Activated CD4-positive, alpha-beta memory T cell treated with anti-CD3 and anti-CD28 coated beads for 36 hours (primary cell): ENCODE measurements around the gene DSG2. TPM values are rescaled to one million over a fixed set of nuclear protein-coding genes. Genes with fewer than 3 reads are reported as not detected.
"Not testable (repeated sequence)": the region's sequence is repeated elsewhere in the genome, so short reads cannot be mapped to it uniquely, and the experiment has no call there.

Source experiments
- CTCF ChIA-PET: fragments of 350-600 bp; sonication (Branson Sonifier 250); formaldehyde crosslinking; loops from one replicate; lab custom pipeline; 2021; ENCODE audit warnings: antibody characterized with exemption, inconsistent platforms; lab: Charles Lee
- POLR2A ChIA-PET: fragments of 350-600 bp; sonication (Branson Sonifier 250); formaldehyde crosslinking; loops from one replicate; lab custom pipeline; 2021; ENCODE audit warnings: antibody characterized with exemption; lab: Charles Lee
- DNase-seq: peaks from one replicate; pipeline ENCODE4 v3.0.0-alpha.2; 2020
- H3K27ac Mint-ChIP-seq: one replicate; pipeline ENCODE4 v1.8.0; 2021; ENCODE audit warnings: mixed read lengths
- H3K27me3 Mint-ChIP-seq: one replicate; pipeline ENCODE4 v1.8.0; 2021; ENCODE audit warnings: mixed read lengths
- H3K36me3 Mint-ChIP-seq: one replicate; pipeline ENCODE4 v1.8.0; 2021; ENCODE audit warnings: mixed read lengths
- H3K4me1 Mint-ChIP-seq: one replicate; pipeline ENCODE4 v1.8.0; 2021; ENCODE audit warnings: low read depth, mixed read lengths
- H3K4me3 Mint-ChIP-seq: one replicate; pipeline ENCODE4 v1.8.0; 2021; ENCODE audit warnings: mild to moderate bottlenecking, mixed read lengths
- H3K9me3 Mint-ChIP-seq: one replicate; pipeline ENCODE4 v1.8.0; 2021; ENCODE audit warnings: mixed read lengths
- intact Hi-C: fragments of 100-400 bp; cut with micrococcal nuclease; formaldehyde crosslinking; loops from one replicate; pipeline ENCODE4 v1.15.1; 2023
- total RNA-seq, 2 experiments: library from RNA; stranded (reverse); gene quantifications; one replicate each; pipeline ENCODE4 v1.2.3, GENCODE V29; 2021

Gene DSG2
- total RNA-seq, 2 experiments from 2014 or later = 0.19 to 0.31 TPM

DNA sequence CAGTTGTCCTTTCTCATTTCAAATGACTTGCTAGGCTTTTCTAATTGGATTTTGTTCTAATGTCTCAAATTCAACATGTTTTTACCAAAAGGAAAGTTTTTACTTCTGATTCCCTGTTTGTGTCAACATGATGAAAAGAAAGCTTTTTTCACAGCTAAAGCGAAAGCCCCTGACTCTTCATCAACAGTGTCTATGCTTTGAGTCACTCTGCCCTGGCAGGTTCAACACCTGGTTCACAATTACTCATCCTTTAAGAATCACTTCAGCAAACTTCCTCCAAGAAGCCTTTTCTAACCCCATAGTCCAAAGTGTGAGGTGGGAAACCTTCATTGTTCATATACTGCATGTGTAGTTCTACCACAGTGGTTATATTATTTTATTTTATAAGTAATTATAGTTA is 7.6 kb upstream of the DSG2 start:
- Mint-ChIP-seq H3K27me3 (peaks cover 15% of the 10 kb centered on the region), H3K27ac (no peak overlapping the region), H3K4me1 (no peaks in the 10 kb centered on the region), H3K9me3 (no peaks in the 10 kb centered on the region), H3K36me3 (no peaks in the 10 kb centered on the region), H3K4me3 (no peak overlapping the region)
- ChIA-PET POLR2A (no interaction called here), CTCF (no interaction called here)
- intact Hi-C loops = loop anchor here (10.0 kb wide), 1 partner anchor 194 kb away; the partner anchor contains the start of gene B4GALT6
- no peak for DNase-seq

GRCh38 chr18:31490833-31491232 is 7.1 kb upstream of the DSG2 start:
- peaks cover 19% of the 10 kb centered on the region for H3K27me3 Mint-ChIP-seq
- H3K9me3 Mint-ChIP-seq = no peaks in the 10 kb centered on the region
- POLR2A ChIA-PET = no interaction called here
- no peak for DNase-seq
- H3K36me3 Mint-ChIP-seq = no peaks in the 10 kb centered on the region
- CTCF ChIA-PET = no interaction called here
- no peak overlapping the region for H3K4me3 Mint-ChIP-seq
- intact Hi-C loops = loop anchor here (10.0 kb wide), 1 partner anchor 194 kb away; the partner anchor contains the start of gene B4GALT6
- H3K4me1 Mint-ChIP-seq = no peaks in the 10 kb centered on the region
- no peak overlapping the region for H3K27ac Mint-ChIP-seq

DNA sequence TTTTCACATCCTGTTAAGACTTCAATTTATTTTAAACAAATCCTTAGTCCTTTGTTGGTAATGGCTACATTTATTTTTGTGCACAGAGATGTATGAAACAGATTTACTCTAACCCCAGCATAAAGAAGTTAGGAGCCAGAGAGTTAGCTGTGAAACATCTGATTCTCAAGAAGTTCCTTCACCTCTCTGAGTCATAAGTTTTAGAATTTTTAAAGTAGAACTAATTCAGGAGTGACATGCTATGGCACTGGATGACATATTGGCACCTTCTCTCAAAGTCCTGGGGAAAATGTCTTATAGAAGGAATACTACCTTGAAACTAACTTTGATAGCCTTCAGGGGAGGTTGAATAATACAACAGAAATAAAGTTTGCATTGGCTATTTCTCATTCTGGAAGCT is 6.4 kb upstream of the DSG2 start:
- no peaks in the 10 kb centered on the region for H3K9me3 Mint-ChIP-seq
- no peaks in the 10 kb centered on the region for H3K4me1 Mint-ChIP-seq
- H3K27ac Mint-ChIP-seq = no peak overlapping the region
- ChIA-PET POLR2A (no interaction called here), CTCF (no interaction called here)
- no peak overlapping the region for H3K4me3 Mint-ChIP-seq
- H3K36me3 Mint-ChIP-seq = no peaks in the 10 kb centered on the region
- peaks cover 24% of the 10 kb centered on the region for H3K27me3 Mint-ChIP-seq
- intact Hi-C loops = loop anchor here (10.0 kb wide), 1 partner anchor 193 kb away; the partner anchor contains the start of gene B4GALT6
- DNase-seq = no peak

DNA sequence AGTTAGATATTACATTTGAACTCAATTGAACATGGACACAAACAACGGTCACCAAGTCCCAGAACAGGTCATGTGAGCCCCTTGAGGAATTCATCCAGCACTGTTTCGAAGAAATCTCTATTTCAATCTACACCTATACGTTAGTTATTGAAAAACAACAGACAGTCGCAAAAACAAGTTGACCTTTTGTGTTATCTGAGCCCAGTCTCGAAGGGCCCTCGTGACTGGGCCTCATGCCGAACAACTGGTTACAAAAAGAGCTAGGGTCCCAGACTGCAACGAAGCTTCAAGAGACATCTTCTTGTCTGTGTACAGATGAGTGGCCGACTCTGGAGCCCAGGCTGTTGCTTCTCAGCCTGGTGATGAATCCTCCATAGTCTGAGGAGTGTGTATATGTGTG is 5.3 kb upstream of the DSG2 start:
- Mint-ChIP-seq H3K9me3 (no peaks in the 10 kb centered on the region), H3K27ac (no peak overlapping the region), H3K36me3 (no peaks in the 10 kb centered on the region), H3K4me3 (no peak overlapping the region), H3K4me1 (no peaks in the 10 kb centered on the region), H3K27me3 (peaks cover 30% of the 10 kb centered on the region)
- ChIA-PET CTCF (no interaction called here), POLR2A (no interaction called here)
- no peak for DNase-seq
- intact Hi-C loops = loop anchor here (10.0 kb wide), 1 partner anchor 192 kb away; the partner anchor contains the start of gene B4GALT6

- Mint-ChIP-seq H3K4me3 (no peak overlapping the region), H3K36me3 (no peaks in the 10 kb centered on the region), H3K27ac (no peak overlapping the region), H3K27me3 (peaks cover 30% of the 10 kb centered on the region), H3K4me1 (no peaks in the 10 kb centered on the region), H3K9me3 (no peaks in the 10 kb centered on the region)
- POLR2A ChIA-PET = no interaction called here
- no peak for DNase-seq
- intact Hi-C loops = loop anchor here (10.0 kb wide), 1 partner anchor 192 kb away; the partner anchor contains the start of gene B4GALT6
- CTCF ChIA-PET = no interaction called here
Observed at GRCh38 chr18:31493171-31493570, 4.8 kb upstream of the DSG2 start.

DNA sequence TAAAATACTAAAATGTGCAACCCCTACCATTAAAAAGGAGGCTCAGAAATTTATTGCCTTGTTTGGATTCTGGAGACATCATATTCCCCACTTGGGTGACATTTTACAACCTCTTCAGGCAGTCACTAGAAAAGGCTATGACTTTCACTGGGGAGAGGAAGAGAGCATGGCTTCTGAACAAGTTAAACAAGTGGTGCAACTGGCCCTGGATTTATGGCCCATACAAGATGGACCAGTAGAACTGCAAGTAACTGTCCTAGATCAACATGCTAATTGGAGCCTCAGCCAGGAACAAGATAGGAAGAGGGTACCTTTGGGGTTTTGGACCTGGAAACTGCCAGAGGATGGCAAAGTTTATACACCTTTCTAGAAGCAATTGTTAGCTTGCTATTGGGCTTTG is 4.0 kb upstream of the DSG2 start:
- Mint-ChIP-seq H3K27me3 (peaks cover 34% of the 10 kb centered on the region), H3K27ac (no peak overlapping the region), H3K4me3 (no peak overlapping the region), H3K9me3 (no peaks in the 10 kb centered on the region), H3K4me1 (peaks cover 3% of the 10 kb centered on the region), H3K36me3 (no peaks in the 10 kb centered on the region)
- ChIA-PET CTCF (no interaction called here), POLR2A (no interaction called here)
- no peak for DNase-seq
- intact Hi-C loops = loop anchor here (10.0 kb wide), 1 partner anchor 191 kb away; the partner anchor contains the start of gene B4GALT6

GRCh38 chr18:31494705-31495244 is 3.2 kb upstream of the DSG2 start:
- H3K4me3 Mint-ChIP-seq, H3K9me3 Mint-ChIP-seq, H3K4me1 Mint-ChIP-seq, DNase-seq, H3K36me3 Mint-ChIP-seq, POLR2A ChIA-PET, CTCF ChIA-PET, H3K27ac Mint-ChIP-seq: not testable (repeated sequence)
- intact Hi-C loops = loop anchor here (10.0 kb wide), 1 partner anchor 190 kb away; the partner anchor contains the start of gene B4GALT6
- H3K27me3 Mint-ChIP-seq = peaks cover 38% of the 10 kb centered on the region

DNA sequence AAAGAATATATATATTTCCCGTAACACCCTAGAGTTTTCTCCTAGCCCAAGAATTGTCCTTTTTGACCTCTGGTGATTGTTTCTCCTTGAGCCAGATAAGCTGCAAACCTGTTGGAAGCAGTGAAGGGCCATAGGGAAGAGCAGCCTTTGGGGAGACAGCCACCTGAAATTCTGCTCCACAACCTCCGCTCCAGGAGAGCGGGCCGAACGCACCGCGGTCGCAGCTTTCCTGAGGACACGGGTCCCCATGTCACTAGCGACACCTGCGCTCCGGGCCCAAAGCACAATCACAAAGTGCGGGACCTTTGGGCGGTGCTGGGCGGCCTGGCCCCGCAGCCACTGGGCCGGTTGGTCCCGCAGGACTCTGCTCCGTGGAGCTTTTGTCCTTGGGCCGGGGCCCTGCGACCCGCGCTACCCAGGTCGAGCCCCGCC is 557 bp upstream of the DSG2 start:
- peaks cover 4% of the 10 kb centered on the region for H3K4me1 Mint-ChIP-seq
- H3K27me3 Mint-ChIP-seq = peaks cover 48% of the 10 kb centered on the region
- no peaks in the 10 kb centered on the region for H3K36me3 Mint-ChIP-seq
- DNase-seq = no peak
- no peak overlapping the region for H3K27ac Mint-ChIP-seq
- intact Hi-C loops = loop anchor here (10.0 kb wide), 1 partner anchor 187 kb away; the partner anchor contains the start of gene B4GALT6
- H3K9me3 Mint-ChIP-seq = no peaks in the 10 kb centered on the region
- H3K4me3 Mint-ChIP-seq = no peak overlapping the region
- POLR2A ChIA-PET = no interaction called here
- CTCF ChIA-PET = no interaction called here

DNA sequence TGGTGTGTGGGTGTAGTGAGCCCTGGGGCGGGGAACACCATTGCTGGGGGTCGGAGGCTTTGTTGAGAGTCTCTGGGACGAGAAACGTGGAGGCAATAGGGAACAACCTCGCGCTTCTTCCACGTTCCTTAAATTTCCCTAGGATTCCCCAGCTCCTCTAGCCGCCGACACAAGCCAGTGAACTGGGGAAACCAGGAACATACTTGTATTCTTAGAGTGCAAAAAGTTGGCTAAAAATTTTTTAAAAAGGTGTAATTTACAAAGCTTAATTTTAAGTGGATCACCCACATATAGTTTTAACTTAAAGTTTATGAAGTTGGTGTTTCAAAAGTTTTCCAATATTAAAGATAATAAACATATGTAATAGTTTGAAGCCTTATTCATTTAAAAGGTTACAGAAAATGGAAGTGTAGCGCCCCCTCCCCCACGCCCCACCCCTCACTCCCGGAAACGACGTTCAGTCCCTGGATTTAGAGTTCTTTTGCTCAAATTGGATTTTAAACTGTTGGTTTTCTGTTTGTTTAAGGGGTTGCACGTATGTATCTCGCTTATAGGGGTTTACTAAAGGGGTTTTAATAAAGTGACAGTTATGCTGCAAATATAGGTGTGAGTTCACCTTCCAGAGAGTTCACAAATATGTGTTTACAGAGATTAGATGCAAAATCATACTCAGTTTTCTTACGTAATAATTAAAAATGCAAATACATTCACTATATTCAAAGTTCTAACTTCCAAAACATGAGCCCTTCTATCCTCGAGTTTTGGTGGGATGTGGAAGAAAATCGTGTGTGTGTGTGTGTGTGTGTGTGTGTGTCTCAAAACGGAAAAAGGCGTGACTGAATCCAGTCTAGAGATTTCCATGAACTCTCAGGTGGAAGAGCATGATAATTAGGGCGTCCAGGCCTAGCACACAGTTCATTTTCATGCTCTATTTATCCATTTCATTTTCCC is 872 bp downstream of the DSG2 start:
- no peak for DNase-seq
- CTCF ChIA-PET = no interaction called here
- no peaks in the 10 kb centered on the region for H3K9me3 Mint-ChIP-seq
- peak overlapping the region; percentile 57 for H3K4me3 Mint-ChIP-seq
- peaks cover 43% of the 10 kb centered on the region for H3K27me3 Mint-ChIP-seq
- no peaks in the 10 kb centered on the region for H3K36me3 Mint-ChIP-seq
- no peak overlapping the region for H3K27ac Mint-ChIP-seq
- H3K4me1 Mint-ChIP-seq = peaks cover 4% of the 10 kb centered on the region
- intact Hi-C loops = loop anchor here (10.0 kb wide), 1 partner anchor 186 kb away; the partner anchor contains the start of gene B4GALT6
- POLR2A ChIA-PET = no interaction called here

GRCh38 chr18:31500051-31500688 is 2.2 kb downstream of the DSG2 start:
- Mint-ChIP-seq H3K27me3 (peaks cover 39% of the 10 kb centered on the region), H3K4me1 (peaks cover 4% of the 10 kb centered on the region), H3K4me3 (no peak overlapping the region), H3K27ac (no peak overlapping the region), H3K36me3 (no peaks in the 10 kb centered on the region), H3K9me3 (no peaks in the 10 kb centered on the region)
- POLR2A ChIA-PET = no interaction called here
- intact Hi-C loops = no loop called here
- CTCF ChIA-PET = no interaction called here
- no peak for DNase-seq

DNA sequence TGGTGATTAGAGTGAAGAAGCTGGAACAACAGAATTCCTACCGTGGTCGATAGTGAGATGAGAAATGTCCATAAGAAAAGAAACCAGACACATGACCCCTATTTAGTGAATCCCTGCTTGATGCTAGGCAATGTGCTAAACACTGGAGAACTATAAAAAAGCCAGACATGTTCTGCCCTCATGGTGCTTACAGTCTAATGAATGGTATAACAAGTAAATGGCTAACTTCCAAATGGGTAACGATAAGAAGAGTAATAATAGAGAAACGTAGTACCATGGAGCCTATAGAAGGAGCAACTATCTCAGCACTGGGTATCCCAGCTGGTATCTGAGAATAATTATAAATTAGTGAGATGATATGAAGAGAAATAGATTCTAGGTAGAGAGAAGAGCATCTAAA is 5.0 kb downstream of the DSG2 start:
- no peaks in the 10 kb centered on the region for H3K36me3 Mint-ChIP-seq
- intact Hi-C loops = no loop called here
- DNase-seq = no peak
- no peak overlapping the region for H3K4me3 Mint-ChIP-seq
- H3K9me3 Mint-ChIP-seq = no peaks in the 10 kb centered on the region
- peaks cover 20% of the 10 kb centered on the region for H3K27me3 Mint-ChIP-seq
- H3K4me1 Mint-ChIP-seq = peaks cover 4% of the 10 kb centered on the region
- POLR2A ChIA-PET = no interaction called here
- no peak overlapping the region for H3K27ac Mint-ChIP-seq
- CTCF ChIA-PET = no interaction called here
